Effector CD8-positive, alpha-beta T cell (primary cell): ENCODE data around the gene CELSR1.
"Not testable (repeated sequence)": the region's sequence is repeated elsewhere in the genome, so short reads cannot be mapped to it uniquely, and the experiment has no call there.

Experiments used
- DNase-seq: peaks from one replicate; lab custom pipeline; 2025; lab: John Stamatoyannopoulos, UW

CELSR1 gene

GRCh38 chr22:46479046-46479445 lies 58.4 kb downstream of the CELSR1 start:
- no peak for DNase-seq

- no peak for DNase-seq
Observed at GRCh38 chr22:46478083-46478551, 59.3 kb downstream of the CELSR1 start.

DNA sequence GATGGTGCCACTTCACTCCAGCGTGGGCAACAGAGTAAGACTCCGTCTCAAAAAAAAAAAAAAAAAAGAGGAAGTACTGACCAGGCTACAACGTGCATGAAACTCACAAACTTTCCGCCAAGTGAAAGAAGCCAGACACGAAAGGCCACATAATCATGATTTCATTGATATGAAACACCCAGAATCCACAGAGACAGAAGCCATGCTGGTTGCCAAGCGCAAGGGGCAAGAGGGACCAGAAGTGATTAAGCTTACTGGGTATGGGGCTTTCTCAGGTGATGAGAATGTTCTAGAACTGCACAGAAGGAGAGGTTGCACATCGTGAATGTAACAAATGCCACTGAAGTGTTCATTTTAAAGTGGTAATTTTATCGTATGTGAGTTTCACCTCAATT lies 60.9 kb downstream of the CELSR1 start:
- no peak for DNase-seq

DNA sequence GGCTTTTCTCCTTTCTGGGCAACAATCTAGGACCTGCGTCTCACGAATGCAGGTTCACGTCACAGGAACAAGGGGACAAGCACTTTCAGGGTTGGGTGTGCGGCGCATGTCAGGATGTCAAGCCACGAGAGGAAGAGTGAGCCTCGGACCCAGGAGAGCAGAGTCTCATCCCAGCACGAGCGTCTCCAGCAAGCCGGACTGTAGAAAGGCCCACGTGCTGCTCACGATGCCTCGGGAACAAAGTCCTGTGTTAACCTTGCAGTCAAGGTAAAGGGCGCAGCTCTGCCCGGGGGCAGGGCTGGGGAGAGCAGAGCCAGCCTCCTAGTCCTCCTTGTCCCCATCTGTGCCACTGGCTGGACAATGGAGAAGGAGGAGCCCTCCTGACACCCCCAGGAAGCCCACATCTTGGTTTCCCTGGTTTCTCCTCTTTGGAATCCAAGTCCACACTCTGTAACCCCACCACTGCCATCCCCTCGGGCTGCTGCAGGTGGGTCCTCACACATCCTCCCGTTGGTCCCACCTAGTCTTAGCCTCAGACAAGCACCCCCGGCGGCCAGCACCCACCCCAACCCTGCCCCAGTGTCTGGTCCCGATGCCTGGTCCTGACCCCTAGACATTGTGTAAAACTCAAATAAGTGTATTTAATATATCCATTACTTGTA lies 63.4 kb downstream of the CELSR1 start:
- no peak for DNase-seq

GRCh38 chr22:46473021-46473779 lies 64.2 kb downstream of the CELSR1 start:
- no peak for DNase-seq

- no peak for DNase-seq
Observed at GRCh38 chr22:46472722-46473016, 64.8 kb downstream of the CELSR1 start.

DNA sequence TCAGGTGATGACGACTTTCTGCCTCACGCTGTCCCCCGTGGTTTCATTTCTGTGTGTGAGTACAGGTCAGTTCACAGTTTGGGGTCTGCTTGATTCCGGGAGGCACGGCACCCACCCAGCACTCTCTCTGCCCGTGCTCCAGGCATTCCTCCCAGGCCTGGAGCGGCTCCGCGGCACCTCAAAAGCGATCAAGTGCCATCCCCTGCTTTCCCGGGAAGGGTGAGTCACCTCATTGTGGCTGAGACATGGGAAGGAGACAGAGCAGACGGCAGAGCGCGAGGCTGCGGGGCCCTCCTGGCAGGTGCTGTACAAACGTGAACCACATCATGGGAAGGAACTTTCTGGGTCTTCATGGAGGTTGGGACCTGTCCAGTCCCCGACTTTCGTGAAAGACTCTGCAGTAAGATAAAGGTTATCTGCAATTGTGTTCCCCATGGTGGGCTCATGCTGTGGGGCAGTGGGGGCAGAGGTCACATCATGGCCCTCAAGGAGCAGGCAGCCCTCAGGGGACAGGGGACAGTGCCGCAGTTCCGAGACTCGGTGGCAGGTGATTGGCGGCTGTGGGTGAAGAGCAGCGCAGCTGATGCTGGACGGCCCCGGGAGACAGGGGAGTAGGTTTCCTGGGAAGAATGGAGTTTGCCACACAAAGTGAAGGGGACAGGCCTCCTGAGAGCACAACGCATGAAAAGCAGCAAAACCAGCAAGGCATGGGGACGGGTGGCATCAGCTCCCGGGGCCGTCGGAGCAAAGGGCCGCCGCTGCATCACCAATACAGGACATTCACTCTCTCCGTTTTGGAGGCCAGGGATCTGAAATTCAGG lies 65.3 kb downstream of the CELSR1 start:
- no peak for DNase-seq

- DNase-seq: not testable (repeated sequence)
Observed at GRCh38 chr22:46471330-46471729, 66.1 kb downstream of the CELSR1 start.

- no peak for DNase-seq
Observed at GRCh38 chr22:46469711-46470110, 67.7 kb downstream of the CELSR1 start.

DNA sequence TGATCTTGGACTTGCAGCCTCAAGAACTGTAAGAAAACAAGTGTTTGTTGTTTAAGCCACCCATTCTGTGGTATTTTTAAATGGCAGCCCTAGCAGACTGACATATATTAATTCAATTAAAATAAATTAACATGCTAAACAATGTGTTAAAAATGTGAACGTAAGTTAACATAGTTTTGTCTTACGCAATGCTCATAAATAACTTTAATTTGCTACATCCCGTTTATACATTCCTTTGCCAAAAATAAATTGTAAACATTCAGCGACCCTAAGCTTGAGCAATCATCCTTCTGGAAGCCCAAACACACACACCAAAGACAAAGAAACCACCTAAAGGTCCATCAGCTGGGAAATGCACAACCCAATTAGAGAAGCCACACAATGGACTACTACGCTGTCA lies 70.4 kb downstream of the CELSR1 start:
- DNase-seq: no peak

- no peak for DNase-seq
Observed at GRCh38 chr22:46466255-46466676, 71.2 kb downstream of the CELSR1 start.

GRCh38 chr22:46465793-46466192 lies 71.6 kb downstream of the CELSR1 start:
- DNase-seq: no peak

DNA sequence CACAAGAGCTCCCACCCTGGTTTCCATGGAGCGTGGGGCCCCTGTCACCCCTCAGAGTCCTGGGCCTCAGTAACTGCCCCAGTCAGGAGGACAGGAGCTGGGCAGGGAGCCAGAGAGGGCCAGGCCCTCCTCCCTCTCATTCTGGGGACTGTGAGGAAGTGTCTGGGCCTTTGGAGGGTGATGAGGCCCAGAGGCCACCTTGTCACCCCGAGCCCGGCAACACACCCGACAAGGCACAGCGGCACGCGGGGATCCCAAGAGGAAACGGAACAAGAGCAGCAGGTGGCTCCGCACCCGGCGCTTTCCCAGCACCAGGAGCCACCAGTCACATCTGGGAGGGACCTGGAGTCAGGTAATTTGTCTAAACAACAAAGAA lies 72.1 kb downstream of the CELSR1 start:
- no peak for DNase-seq

GRCh38 chr22:46464701-46465344 lies 72.6 kb downstream of the CELSR1 start:
- no peak for DNase-seq

DNA sequence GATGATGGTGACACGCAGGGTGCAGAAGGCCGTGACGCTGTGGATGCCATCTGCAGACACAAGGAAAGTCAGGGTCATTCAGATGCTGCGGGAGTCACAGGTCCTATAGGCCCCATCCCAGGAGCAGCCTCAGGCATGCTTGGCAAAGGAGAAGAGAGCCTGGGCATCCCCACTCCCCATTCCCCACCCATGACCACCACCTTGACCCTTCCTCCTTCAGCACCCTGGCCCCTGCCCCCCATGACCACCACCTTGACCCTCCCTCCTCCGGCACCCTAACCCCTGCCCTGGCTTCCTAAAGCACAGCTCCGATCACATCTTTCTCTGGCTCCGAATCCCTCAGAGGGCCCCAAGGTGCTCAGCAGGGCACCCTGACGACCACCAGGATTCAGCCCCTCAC lies 73.1 kb downstream of the CELSR1 start:
- DNase-seq: no peak

DNA sequence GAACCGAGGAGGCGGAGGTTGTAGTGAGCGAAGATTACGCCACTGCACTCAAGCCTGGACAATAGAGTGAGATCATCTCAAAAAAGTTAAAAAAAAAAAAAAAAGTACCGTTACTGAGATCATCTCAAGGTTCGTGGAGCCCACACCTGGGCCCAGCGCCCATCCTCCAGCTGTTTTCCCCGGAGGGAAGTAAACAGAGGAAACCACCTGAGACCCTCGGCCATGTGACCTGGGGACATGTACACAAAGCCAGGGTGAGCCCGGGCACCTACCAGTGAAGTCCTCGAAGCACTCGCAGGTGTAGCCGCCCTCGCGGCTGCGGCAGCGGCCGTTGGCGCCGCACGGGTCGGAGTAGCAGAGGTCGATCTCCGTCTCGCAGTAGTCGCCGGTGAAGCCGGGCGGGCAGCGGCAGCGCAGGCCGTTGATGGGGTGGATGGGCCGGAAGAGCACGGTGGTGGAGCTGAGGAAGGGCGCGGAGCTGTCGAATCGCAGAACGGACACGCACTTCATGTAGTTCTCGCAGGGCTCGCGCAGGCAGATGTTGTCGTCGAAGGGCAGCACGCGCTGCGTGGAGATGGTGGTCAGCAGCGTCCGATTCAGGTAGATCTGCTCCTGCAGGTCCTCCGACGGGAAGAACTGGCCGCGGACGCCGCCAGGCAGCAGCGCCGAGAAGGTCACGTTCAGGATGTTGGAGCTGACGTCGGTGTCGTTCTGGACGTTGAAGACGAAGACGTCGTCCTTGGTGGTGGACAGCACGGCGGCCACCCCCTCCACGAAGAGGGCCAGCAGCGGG lies 73.8 kb downstream of the CELSR1 start:
- DNase-seq: no peak

- no peak for DNase-seq
Observed at GRCh38 chr22:46462726-46463371, 74.6 kb downstream of the CELSR1 start.

DNA sequence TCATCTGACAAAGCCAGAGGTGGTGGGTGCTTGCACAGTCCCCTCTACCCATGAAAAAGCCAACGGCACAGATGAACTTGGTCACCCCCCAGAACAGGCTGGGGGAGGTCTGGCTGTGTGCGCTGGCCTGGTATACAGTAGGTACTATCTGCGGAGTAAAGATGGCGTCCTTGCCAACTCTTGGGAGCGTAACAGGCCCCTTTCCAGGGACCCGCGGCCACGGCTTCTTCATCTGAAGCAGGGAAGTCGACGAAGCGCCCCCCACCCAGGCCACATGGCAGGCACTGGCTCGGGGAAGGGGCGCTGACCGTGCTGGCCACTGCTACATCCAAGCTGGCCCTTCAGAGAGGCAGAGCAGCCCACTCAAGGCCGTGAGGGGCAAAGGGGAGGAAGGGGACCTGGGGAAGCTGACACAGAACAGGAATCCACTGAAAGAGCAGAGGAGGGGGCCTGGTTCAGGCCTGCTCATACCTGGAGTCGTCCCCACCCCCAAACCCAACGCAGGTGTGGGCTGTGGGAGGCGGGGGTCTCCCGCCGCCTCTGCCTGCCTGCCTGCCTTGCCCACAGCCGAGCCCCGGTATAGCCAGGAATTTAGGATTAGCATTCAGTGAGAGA lies 75.7 kb downstream of the CELSR1 start:
- DNase-seq: no peak

DNA sequence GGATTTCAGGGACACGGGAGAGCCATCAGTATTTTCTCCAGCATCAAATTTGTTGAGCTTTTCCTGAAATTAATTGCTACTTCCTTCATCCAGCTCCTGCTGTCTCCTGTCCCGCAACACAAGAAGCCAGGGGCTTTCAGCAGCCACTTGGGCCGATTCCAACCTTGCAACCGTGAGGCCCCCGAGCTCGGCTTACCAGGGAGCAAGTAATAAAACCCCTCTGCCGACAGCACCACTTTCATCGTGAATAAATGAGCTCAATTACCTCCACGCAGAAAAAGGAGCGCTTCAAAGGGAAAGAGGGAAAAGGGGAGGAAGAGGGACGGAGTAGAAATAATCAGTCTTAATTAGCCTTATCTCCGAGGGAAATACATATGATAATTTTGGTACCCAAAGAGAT lies 76.6 kb downstream of the CELSR1 start:
- no peak for DNase-seq

DNA sequence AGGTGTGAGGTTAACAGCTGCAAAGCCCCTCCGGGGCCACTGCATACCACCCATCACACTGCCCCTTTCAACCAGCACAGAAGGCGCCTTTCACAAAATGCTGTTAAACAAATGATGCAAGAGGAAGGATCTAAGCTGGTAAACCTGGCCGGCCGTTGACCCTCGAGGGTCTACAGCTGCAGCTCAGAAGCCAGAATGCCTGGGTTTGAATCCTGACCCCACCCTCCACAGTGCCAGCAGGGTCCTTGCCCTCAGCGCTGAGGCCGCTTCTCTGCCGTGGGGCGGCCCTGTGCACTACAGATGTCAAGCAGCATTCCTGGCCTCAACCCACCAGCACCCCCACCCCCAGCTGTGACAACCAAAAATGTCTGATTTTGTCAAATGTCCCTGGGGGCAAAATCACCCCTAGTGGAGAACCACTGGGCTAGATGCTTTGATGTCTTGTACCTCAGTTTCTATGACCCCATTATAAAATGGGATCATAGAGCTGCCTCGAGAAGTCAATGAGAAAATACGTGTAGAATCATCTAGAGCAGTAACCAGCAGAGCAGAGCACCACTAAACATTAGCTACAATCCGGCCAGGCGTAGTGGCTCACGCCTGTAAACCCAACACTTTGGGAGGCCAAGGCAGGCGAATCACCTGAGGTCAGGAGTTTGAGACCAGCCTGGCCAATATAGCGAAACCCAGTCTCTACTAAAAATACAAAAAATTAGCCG lies 77.9 kb downstream of the CELSR1 start:
- DNase-seq: no peak
